Bone marrow (tissue), 2 donors: Measurements from ENCODE around the gene SLC26A11.
"Not testable (repeated sequence)": the region's sequence is repeated elsewhere in the genome, so short reads cannot be mapped to it uniquely, and the experiment has no call there.

Experiments used
- DNase-seq, 2 donors: peaks; one replicate each; lab custom pipeline; 2025; lab: John Stamatoyannopoulos, UW

SLC26A11 gene

DNA sequence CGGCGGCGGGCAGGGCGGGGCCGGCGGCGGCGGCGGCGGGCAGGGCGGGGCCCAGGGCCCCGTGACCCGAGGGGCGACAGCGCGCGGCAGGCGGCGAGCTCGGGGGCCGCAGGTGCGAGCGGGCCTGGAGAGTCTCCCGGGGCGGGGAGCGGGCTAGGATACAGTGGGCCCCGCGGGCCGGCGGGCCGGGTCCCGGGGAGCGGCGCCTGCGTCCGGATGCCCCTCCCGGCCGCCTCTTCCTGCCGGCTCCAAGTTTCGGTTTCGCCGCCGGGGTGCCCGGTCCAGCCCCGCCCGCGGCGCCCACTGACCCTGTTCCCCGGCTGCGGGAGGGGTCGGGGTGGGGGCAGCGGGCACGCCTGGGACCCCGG lies 40.5 kb downstream of the SLC26A11 start, which contains the start of gene RNF213:
Gene RNF213 (plus strand): TSS at position 62 of the 368 bp plus-strand sequence. CDS start 2,830 bp downstream, outside the sequence.
- DNase-seq = peak in 1 of 2 donors; percentile 51

DNA sequence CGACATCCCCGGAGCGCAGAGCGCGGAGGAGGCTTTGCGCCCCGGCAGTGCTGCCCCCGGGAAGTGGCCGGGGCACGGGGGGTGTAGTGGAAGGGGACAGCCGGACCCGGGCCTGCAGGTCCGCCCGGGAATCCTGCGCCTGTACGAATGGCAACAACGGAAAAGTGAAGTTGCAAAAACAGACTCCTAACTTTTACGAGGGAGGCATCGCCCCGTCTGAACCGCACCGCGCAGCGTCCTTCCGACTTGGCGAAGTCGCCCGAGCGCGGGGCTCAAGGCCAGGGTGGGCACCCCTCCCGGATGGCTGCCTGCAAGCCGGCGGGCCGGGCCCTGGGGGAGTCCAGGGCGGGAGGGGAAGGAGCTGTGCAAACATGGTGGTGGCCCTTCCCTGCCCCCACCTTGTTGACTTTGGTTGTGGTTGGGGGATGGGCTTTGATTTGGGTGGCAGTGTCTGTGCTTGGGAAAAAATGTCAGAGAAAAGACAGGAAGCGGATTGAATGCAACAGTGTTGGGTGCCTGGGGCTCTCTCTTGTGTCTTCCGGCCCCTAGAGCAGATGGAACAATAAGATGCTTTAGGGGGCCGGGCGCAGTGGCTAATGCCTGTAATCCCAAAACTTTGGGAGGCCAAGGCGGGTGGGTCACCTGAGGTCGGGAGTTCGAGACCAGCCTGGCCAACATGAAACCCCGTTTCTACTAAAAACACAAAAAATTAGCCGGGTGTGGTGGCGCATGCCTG lies 41.1 kb downstream of the SLC26A11 start:
- DNase-seq = peak; percentile 49 to 51

DNA sequence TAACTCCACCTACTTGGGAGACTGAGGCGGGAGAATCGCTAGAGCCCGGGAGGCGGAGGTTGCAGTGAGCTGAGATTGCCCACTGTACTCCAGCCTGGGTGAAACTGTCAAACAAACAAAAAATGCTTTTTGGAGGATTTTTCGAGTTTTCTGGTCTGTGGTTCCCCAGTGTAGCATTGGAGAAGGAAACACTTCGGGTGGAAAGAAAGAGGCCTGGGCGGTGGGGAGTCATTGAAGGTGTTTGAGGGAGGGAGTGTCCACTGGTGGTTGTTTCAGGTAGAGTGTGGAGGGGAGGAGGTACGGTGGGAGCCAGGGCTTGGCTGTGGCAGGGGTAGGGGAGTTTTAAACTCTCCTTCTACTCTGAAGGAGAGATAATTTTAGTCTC lies 41.7 kb downstream of the SLC26A11 start:
- no peak for DNase-seq

DNA sequence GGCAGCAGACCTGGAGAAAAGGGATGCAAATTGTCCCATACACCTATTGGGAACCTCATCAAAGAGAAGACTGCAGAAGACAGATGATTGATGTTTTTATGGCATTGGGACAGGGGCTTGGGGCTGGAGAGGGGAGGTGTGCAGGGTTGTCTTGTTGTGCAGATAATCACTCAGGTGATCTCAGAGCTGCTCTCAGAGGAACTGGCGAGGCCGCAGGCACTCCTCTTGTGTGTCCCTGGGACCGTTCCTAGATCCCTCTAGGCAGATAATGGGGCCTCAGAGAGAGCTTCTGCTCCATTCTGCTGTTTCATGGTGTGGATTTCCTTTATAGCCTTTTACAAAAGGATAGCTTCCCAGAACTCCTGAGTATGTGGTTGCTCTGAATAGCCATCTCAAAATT lies 42.1 kb downstream of the SLC26A11 start:
- DNase-seq = no peak

DNA sequence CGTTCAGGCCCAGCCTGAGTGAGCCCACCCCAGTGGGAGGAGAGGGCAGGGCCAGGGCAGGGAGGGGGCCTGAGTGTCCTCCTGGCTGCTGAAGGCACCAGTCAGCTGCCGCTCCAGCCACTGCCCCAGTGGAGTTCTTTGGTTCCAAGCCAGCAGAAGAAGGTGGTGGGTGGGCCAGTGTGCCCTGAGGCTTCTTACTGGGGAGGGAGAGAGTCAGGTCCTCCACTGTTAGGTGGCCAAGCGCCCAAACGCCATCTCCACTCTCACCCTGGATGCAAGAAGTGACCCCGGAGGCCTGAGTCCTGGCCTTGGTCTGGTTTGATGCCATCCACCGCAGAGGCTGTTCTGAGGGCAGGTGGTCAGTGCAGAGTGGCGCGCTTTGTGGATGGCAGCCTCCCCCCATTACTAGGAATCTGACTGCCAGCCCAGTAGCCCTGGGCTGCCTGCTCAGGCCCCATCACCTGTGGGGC lies 42.6 kb downstream of the SLC26A11 start:
- DNase-seq = no peak

DNA sequence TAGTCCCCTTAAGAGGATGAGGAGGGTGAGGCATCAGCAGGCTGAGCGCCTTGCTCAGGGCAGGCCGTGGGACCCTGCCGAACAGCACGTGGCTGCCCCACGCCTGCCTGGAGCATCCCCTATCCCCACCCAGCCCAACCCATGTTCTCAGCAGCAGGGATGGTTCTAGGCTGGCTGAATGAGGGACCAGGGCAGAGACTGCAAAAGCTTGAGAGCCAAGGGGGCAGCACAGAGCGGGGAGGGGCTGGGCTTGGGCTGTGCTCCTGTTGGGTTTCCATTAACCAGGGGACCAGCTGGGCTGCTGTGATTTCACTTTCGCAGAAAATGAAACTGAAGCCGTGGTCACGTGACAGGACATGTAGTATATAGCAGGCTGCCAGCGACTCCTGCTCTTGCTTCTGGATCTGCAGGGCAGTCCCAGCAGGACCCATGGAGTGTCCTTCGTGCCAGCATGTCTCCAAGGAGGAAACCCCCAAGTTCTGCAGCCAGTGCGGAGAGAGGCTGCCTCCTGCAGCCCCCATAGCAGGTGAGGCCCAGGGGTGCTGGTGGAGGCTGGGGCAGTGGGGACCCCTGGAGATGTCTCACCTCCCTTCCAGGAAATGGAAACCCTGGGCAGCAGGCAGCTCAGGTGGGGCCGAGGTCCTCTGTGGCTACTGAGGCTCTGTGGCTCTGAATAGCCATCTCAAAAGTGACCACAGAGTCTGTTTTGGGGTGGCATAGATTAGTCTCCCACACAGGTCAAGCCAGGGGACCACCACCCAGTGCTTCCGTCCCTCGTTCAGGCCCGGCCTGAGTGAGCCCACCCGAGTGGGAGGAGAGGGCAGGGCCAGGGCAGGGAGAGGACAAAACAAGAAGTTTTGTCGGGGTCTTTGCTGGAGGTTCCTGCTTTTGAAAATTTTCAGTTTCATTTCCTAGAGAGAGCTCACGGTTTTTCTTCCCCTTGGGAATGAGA lies 43.3 kb downstream of the SLC26A11 start:
- DNase-seq = peak; percentile 39 to 67

DNA sequence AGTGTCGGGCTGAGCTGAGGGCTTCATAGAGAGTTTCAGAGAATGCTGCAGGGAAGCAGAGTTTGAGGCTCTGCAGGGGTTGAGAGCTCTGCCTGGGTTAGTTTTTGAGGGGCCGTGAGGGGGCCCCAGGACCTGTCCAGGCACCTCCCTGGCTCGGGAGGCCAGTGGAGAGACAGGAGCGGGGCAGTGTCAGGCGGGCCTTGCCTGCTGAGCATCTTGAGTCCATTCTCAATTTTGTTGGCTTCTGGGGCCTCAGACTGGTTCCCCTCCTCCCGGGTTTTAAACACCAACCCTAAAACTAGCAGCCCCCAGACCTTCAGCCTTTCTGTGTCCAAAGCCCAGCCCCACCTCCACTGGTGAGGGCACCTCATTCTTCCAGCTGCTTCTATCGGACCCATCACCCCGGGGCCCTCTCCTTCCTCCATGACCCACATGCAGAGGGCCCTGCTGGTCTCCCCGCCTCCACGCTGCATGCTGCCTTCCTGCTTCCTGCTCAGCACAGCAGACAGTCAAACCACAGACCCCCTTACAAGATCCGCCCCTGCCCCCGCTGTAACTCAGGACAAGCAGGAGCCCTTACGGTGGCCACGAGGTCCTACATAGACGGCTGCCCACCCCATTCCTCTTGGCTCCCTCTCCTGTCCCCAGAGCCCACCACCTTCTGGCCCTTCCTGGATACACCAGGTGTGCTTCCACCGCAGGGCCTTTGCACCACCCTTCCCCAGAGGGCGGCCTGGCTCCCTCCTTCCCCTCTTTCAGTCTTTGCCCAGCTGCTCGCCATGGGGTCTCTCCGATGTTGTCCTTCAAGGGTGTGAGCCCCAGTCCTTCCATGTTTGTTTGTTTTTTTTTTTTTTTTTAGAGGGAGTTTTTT lies 44.2 kb downstream of the SLC26A11 start:
- peak in 1 of 2 donors; percentile 44 for DNase-seq

DNA sequence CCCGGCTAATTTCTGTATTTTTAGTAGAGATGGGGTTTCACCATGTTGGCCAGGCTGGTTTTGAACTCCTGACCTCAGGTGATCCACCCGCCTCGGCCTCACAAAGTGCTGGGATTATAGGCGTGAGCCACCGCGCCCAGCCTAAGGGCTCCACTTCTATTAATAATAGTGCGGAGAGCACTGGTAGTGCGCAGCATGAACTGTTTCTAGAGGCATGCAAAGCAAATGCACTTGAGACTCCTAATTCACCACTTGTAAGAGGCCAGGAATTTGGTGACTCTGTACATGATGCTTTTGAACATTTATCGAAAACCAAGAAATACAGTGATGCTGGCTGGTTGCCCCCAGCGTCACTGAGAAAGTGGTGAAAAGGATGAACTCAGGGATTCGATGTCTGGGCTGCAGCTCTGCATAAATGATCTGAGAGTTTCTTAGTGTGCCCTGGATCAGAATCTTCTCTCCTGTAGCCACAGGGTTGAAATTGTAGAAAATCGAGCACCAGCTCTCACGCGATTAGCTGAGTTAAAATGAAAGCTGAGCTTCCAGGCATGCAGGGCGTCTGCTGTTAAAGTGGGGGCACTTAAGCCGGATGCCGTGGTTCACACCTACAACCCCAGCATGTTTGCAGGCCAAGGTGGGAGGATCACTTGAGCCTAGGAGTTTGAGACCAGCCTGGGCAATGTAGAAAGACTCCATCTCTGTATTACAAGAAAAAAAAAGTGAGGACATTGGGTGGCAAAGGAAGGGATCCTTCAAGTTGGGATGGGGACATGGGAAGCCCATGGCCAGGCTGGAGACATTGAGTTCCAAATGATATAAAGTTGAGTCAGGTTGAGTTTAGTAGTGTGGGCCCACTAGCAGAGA lies 45.2 kb downstream of the SLC26A11 start:
- no peak for DNase-seq

DNA sequence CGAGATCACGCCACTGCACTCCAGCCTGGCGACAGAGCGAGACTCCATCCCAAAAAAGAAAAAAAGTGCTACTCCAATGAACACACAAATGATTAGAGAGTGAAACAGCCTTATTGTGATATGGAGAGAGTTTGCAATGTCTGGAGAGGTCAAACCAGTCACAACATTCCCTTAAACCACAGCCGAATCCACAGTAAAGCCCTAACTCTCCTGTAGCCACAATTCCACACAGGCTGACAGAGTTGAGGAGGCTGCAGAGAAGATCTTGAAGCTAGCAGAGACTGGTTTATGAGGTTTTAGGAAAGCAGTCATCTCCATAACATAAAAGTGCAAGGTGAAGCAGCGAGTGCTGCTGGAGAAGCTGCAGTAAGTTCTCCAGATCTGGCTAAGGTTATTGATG lies 47.2 kb downstream of the SLC26A11 start:
- DNase-seq = no peak

DNA sequence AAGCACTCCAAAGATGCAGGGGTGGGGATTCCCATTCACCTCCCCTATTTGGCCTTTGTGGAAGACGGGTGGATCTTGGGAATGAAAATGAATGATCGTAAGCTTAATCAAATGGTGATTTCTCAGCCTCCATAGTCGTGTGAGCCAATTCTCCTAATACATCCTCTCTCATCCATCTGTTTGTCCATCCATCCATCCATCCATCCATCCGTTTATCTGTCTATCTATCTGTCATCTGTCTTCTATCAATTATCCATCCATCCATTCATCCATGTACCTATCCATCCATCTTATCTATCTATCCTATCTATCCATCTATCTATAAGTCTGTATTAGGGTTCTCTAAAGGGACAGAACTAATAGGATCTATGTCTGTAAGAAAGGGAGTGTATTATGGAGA lies 48.2 kb downstream of the SLC26A11 start:
- no peak for DNase-seq

DNA sequence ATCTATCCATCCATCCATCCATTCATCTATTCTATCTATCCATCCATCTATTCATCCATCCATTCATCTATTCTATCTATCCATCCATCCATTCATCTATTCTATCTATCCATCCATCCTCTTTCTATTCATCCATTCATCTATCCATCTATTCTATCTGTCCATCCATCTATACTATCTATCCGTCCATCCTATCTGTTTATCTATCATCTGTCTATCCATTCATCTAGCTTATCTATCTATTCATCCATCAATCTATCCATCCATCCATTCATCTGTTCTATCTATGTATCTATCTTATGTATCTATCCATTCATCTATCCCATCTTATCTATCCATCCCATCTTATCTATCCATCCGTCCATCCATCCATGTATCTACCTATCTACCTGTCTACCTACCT lies 49.2 kb downstream of the SLC26A11 start:
- DNase-seq = no peak

DNA sequence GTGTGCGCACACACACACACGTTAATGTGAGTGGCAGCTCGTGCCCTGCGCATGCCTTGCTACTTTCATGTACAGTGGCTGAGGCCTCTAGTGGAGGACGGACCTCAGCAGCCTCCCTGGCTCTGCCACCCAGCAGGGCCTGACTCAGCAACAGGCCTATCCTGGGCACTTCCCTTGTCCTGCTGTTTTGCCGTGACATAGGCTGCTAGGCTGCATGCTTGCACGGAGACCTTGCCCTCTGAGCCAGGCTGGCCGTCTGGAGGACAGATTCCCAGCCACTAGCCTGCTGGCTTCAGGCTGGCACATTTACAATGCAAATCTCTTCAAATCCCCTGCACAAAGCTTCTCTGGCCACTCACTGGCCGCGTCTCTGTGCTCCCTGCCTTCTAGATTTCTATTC lies 49.9 kb downstream of the SLC26A11 start:
- no peak for DNase-seq

DNA sequence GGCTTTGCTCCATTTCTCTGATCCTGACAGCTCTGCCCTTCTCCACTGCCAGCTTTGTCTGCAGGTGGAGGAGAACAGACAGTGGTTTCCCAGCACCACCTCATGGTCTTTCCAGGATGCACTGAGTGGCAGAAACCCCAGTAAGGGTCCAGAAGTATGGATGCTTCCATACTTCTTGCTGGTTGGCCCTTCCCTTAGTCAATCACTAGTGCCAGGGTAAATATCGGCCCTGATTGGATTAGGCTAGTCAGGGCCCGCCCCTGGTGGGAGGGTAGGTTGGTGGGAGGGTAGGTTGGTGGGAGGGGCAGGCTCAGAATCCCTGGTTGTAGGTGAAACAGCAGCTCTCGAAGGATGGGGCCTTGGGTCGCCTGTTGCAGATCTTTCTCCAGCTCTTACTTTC lies 50.6 kb downstream of the SLC26A11 start:
- DNase-seq = no peak

DNA sequence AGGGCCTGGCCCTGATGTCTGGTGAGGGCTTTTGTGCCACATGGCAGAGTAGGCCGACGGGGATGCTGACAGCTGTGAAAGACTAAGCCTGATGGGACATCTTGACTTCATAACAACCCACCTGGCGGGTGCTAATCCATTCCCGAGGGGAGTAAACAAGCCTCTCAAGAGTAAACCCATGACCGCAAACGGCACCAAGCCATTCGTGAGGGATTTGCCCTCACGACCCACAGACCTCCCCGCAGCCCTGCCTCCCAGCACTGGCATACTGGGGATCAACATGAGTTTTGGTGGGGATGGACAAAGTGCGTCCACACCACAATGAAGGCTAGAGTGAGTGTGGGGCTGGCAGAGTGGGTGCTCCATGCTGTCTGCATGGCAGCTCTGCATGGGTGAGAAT lies 52.1 kb downstream of the SLC26A11 start:
- DNase-seq = no peak

DNA sequence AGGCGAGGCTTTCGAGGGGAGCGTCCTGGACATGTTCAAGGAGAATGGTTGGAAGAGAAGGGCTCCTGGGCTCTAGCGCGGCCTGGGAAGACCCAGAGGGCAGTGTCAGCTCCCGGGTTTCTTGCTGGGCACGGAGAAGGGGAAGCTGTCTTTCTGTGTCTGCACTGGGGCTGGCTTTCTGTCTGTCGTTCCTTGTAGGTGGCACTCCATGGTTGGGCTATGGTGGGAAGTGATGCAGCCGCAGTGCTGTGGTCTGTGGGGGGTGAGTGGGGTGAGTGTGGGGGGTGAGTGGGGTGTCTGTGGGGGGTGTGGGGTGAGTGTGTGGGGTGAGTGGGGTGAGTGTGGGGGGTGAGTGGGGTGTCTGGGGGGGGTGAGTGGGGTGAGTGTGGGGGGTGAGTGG lies 54.1 kb downstream of the SLC26A11 start:
- no peak for DNase-seq

DNA sequence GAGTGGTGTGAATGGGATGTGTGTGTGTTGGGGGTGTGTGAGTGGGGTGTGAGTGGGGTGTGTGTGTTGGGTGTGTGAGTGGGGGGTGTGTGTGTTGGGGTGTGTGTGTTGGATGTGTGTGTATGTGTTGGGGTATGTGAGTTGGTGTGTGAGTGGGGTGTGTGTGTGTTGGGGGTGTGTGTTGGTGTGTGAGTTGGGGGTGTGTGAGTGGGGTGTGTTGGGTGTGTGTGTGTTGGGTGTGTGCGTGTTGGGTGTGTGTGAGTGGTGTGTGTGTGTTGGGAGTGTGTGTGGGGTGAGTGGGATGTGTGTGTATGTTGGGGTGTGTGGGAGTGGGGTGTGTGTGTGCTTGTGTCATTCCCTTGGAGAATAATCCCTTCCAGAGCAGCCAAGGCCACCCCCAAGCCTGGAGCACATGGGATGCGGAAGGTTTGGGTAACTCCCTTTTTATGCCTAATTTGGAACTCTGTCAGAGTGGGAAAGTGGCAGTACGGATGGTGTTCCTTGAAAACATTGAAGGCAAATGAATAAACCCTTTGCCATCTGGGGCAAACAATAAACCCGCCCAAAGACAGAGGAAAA lies 54.7 kb downstream of the SLC26A11 start:
- DNase-seq = no peak

DNA sequence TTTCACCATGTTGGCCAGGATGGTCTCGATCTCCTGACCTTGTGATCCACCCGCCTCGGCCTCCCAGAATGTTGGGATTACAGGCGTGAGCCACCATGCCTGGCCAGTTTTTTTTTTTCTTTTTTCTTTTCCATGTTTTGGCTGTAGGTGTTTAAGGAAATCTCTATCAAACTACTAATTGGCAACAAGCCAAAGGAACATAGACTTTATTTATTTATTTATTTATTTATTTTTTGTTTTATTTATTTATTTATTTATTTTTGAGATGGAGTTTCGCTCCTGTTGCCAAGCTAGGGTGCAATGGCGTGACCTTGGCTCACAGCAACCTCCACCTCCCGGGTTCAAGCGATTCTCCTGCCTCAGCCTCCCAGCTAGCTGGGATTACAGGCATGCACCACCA lies 55.6 kb downstream of the SLC26A11 start:
- not testable (repeated sequence) for DNase-seq

DNA sequence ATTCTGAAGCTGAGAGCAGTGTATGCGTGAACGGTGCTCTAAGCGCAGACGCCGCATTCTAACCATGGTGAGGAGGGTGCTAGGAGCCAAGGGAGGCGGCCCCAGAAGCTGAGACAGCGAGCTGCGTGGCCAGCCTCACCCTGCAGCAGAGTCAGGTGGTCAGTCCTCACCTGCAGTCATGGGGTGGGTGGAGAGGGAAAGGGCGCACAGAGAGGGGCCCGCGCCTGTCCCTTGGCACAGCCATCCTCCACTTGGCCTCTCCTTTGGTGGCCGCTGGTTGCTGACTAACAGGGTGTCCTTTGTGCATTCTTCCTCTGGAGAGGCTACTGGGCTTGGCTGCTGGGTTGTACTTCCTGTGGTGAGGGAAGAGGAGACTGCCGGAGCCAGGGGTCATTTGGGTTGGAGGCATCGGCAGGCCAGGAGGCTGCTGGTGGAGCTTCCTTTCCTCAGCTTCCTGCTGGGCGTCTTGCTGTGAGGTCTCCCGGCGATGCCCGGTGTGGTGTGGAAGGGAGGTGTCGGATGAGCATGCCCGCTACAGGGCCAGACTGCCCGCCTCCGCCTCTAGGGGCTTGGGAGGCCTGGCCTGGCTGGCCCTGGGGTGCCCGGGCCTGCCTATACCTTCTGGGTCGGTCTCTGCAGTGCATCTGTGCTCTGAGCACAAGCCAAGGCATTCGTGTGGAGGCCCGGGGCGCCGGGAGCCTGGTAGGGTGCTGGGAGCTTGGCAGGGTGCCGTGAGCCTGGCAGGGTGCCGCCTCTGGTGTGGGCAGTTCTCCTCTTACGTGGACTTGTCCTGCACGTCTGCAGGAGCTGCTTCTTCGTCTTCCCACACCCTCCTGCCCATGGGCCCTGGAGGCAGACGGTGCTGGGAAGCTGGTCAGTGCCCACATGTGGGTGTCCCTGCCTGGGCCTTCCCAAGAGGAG lies 57.8 kb downstream of the SLC26A11 start:
- no peak for DNase-seq

DNA sequence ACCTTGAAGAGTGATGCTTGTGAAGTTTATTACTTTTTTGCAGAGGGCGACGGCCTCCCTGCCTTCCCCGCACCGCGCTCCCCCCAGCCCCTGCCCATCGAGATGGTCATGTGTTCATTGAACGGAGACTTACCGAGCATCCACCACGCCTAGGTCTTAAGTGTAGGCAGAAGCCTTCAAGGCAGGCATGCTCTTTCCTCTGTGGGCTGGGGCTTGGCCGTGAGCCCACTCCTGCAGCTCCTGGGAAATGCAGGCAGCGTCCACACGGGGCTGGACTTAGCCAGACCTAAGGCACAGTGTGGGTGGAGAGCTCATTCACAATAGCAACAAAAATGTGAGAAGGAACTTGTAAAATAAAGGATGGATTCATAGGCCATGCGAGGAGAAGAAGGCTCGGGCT lies 59.7 kb downstream of the SLC26A11 start:
- no peak for DNase-seq

DNA sequence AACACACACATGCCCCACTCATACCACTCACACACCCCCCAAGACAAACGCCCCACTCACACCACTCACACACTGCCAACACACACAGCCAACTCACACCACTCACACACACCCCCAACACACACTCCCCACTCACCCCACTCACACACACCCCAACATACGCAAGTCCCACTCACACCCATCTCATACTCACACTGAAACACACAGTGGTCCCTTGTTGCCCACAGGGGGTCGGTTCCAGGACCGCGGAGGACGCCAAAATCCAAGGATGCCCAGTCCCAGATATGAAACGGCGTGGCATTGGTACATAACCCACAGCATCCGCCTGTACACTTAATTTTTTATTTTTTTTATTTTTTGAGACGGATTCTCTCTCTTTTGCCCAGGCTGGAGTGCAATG lies 61.3 kb downstream of the SLC26A11 start:
- DNase-seq = no peak
